ENCODE data around the gene PRPF6.
"Not testable (repeated sequence)": the region's sequence is repeated elsewhere in the genome, so short reads cannot be mapped to it uniquely, and the experiment has no call there.

The PRPF6 gene

DNA sequence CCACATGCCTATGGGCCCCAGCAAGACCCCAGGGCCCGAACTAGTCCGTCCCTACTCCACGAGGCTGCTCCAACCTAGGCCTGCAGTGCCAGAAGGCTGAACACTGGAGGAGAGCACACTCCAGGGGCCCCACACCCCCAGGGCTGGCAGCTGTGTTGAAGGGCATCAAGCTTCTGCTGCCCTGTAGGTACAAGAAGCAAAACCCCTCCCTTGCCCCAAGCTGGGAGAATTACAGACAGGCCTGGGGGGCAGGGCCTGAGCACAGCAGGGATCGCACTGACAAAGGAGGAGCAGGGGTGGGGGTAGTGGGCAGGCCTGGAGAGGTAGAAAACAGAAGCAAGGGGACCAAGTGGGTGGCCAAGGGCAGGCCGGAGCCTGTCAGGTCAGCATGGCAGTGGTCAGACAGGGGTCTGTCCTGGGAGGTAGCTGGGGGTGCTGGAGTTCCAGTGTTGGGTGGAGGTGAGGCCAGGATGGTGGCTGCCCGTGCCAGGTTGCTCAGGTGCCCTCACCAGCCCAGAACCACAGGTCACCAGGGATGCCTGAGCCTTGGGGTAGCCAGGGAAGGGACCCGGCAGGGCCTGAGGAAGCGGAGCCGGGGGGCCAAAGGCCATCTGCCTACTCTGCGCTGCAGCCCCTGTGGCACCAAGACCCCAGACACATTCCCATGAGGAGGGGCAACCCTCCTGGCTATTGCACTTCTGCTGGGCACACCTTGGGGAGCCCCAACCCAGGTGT is 21.8 kb upstream of the PRPF6 start:
- no peak for DNase-seq (ENCODE audit: low read depth)
- TF ChIP-seq, protein P1, sequence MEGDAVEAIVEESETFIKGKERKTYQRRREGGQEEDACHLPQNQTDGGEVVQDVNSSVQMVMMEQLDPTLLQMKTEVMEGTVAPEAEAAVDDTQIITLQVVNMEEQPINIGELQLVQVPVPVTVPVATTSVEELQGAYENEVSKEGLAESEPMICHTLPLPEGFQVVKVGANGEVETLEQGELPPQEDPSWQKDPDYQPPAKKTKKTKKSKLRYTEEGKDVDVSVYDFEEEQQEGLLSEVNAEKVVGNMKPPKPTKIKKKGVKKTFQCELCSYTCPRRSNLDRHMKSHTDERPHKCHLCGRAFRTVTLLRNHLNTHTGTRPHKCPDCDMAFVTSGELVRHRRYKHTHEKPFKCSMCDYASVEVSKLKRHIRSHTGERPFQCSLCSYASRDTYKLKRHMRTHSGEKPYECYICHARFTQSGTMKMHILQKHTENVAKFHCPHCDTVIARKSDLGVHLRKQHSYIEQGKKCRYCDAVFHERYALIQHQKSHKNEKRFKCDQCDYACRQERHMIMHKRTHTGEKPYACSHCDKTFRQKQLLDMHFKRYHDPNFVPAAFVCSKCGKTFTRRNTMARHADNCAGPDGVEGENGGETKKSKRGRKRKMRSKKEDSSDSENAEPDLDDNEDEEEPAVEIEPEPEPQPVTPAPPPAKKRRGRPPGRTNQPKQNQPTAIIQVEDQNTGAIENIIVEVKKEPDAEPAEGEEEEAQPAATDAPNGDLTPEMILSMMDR (conservative IDR thresholded peaks at IDR 0.05; ENCODE audit: low read length), result no peak
- no peak overlapping the region for H3K4me3 ChIP-seq (ENCODE audit: low read length)

DNA sequence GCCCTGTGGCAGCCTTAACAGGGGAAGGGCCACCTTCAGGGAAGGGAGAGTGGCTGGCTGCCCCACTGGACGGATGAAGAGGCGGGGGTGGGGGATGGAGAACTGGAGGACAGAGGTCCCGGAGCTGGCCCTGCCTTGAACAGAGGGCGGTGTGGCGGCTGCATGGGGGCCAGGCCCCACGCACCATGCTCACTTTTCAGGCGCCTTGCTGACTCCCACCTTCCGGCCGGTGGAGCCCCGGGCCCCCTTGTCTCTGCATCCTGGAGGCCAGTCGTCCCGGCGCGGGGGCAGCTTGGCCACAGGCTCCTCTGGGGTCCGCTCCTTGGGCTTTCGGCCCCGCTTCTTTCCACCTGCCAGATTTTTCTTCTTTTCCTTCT is 21.2 kb upstream of the PRPF6 start:
- TF ChIP-seq, protein P1 (conservative IDR thresholded peaks at IDR 0.05; ENCODE audit: low read length), result no peak
- DNase-seq (ENCODE audit: low read depth), result no peak
- no peak overlapping the region for H3K4me3 ChIP-seq (ENCODE audit: low read length)

DNA sequence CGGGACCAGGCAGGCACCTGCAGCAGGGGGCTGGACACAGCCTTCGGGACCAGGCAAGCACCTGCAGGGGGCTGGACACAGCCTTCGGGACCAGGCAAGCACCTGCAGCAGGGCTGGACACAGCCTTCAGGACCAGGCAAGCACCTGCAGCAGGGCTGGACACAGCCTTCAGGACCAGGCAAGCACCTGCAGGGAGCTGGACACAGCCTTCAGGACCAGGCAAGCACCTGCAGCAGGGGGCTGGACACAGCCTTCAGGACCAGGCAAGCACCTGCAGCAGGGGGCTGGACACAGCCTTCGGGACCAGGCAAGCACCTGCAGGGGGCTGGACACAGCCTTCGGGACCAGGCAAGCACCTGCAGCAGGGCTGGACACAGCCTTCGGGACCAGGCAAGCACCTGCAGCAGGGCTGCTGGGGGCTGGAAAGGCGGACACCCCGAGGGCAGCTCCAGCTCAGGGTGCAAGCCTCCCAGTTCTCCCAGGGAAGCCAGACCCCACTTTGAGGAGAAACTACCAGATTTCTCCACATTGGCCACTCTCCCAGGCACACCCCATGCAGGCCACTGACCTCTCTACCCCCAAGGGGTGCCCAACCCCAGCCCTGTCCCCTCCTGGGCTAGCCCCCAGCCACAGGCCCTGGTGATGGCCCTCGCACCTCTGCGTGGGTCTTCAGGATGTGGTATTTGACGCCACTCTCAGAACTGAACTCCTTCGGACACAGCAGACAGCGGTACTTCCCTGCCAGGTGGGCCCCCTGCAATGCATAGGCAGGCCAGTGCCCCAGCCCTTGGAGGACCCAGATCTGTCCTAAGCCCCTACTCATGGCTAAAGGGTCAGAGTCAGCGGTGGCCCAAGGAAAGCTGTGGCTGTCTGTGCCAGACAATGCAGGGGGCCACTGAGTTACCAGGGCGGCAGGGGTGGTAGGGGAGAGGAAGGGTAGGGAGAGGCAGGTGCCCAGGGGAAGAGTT is 20.0 kb upstream of the PRPF6 start:
- DNase-seq (ENCODE audit: low read depth); H3K4me3 ChIP-seq (ENCODE audit: low read length): not testable (repeated sequence)

DNA sequence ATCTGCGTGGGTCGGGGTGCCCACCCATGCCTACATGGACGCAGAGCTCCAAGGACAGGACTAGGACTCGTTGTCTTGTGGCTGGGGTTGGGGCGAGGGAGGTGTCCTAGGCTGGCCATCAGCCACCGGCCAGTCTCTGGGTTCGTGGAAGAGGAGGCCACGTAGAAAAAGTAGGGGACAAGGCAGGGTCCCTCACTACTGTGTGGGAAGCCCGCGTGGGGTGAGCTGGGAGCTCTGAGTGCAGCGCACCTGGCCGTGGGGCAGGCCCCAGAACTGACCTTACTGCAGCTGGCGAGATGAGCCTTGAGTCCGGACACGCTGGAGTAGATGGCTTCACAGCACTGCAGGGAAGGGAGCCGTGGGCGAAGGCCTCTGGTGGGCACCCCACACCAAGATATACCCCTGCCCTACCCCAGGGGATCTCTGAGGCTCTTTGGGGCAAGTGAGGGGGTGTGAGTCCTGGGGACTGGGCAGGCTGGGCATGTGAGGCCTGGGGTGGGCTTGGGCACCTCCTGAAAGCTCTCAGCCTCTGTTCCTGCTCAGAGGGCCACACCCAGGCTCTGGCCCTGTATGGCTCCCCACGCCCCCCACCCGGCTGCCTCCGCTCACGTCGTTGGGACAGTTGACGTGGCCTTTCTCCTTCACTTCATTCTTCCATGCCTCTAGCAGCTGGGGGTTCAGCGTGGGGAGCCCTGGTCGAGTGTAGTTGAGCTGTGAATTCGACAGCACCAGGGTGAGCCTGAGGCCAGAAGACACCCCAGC is 19.1 kb upstream of the PRPF6 start:
- H3K4me3 ChIP-seq (ENCODE audit: low read length), result no peak overlapping the region
- no peak for DNase-seq (ENCODE audit: low read depth)
- TF ChIP-seq, protein P1 (conservative IDR thresholded peaks at IDR 0.05; ENCODE audit: low read length), result no peak

DNA sequence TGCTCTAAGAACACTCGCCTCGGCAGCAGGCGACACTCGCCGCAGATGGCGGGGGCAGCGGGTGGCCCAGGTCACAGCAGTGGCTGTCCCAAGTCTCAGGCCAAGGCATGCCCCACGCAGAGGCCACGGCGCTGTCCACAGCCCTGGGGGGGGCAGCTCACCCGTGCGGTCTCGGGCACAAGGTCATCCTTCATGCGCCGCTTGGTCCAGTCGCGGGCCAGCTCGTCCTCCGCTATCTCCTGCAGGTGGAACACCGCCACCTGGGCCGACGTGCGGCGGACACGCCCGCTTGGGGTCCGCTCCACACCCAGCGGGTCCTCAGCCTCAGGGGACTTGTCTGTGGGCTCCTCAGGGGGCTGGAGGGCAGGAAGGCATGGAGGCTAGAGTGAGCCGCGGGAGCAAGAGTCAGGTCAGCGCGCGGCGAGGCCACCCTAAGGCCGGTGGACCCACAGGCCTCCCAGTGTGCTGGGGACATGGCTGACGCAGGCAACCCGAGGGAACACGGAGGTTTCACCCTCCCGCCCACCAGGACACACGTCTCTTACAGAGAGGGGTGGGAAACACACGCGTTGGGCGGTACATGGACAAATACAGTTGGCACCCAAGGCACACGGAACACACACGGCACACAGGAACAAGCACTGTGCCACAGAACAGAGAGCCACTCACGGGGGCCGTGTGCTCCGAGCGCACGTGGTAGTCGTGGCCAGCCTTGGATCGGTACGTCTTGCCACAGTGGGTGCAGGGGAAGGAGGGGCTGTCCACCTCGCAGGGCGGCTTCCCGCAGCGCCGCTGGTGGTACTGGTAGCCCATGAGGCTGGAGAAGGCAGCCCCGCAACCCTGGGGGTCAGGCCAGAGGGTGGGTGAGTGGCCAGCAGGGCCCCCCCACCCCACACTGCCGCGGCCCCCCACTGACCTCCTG is 18.2 kb upstream of the PRPF6 start:
- TF ChIP-seq, protein P1 (conservative IDR thresholded peaks at IDR 0.05; ENCODE audit: low read length), result no peak
- no peak for DNase-seq (ENCODE audit: low read depth)
- H3K4me3 ChIP-seq (ENCODE audit: low read length), result no peak overlapping the region

DNA sequence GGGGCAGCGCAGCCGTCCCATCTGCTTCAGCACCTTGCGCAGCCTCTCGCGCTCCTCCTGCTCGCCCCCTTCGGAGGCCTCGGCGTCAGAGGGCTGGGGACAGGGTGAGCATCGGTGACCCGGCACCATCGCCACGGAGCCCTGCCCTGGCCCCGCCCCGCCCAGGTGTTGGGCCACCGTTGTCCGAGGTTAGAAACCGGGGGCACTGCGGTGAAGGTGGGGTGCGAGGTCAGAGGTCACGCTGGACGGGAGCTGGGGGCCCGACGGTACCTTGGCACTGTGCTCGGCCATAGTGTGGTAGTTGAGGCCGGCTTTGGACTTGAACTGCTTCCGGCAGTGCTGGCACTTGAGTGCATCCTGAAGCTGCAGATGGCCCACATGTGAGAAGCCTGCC is 17.6 kb upstream of the PRPF6 start:
- DNase-seq (ENCODE audit: low read depth), result no peak
- no peak overlapping the region for H3K4me3 ChIP-seq (ENCODE audit: low read length)
- TF ChIP-seq, protein P1 (conservative IDR thresholded peaks at IDR 0.05; ENCODE audit: low read length), result no peak
